GM21576 (cell line): ENCODE measurements around the gene ABLIM2.

ENCODE experiments used
- ATAC-seq: cut with Tn5 transposase; IDR thresholded peaks from one replicate; pipeline ENCODE4 v1.9.1; 2021; ENCODE audit warnings: mild to moderate bottlenecking, moderate library complexity; ENCODE audit not compliant: unreplicated experiment

Gene ABLIM2

GRCh38 chr4:8073206-8073863 lies 85.3 kb downstream of the ABLIM2 start:
- no peak for ATAC-seq

- ATAC-seq = no peak
Observed at GRCh38 chr4:8072235-8072968, 86.2 kb downstream of the ABLIM2 start.

GRCh38 chr4:8071766-8072165 lies 86.8 kb downstream of the ABLIM2 start:
- ATAC-seq = no peak

- no peak for ATAC-seq
Observed at GRCh38 chr4:8070736-8071718, 87.6 kb downstream of the ABLIM2 start.

- ATAC-seq = no peak
Observed at GRCh38 chr4:8069102-8069752, 89.4 kb downstream of the ABLIM2 start.

GRCh38 chr4:8067945-8068896 lies 90.4 kb downstream of the ABLIM2 start:
- no peak for ATAC-seq

GRCh38 chr4:8067274-8067936 lies 91.2 kb downstream of the ABLIM2 start:
- ATAC-seq = no peak

GRCh38 chr4:8066336-8066931 lies 92.2 kb downstream of the ABLIM2 start:
- ATAC-seq = no peak

GRCh38 chr4:8063974-8064563 lies 94.5 kb downstream of the ABLIM2 start:
- no peak for ATAC-seq

GRCh38 chr4:8061573-8061972 lies 97.0 kb downstream of the ABLIM2 start:
- ATAC-seq = no peak

GRCh38 chr4:8061145-8061544 lies 97.5 kb downstream of the ABLIM2 start:
- no peak for ATAC-seq

GRCh38 chr4:8060632-8061031 lies 98.0 kb downstream of the ABLIM2 start:
- ATAC-seq = no peak

GRCh38 chr4:8058031-8058479 lies 100.6 kb downstream of the ABLIM2 start:
- ATAC-seq = no peak

GRCh38 chr4:8055206-8055605 lies 103.4 kb downstream of the ABLIM2 start:
- no peak for ATAC-seq

- ATAC-seq = no peak
Observed at GRCh38 chr4:8053688-8054449, 104.7 kb downstream of the ABLIM2 start.

GRCh38 chr4:8052160-8052691 lies 106.4 kb downstream of the ABLIM2 start:
- no peak for ATAC-seq

- ATAC-seq = no peak
Observed at GRCh38 chr4:8051644-8052043, 107.0 kb downstream of the ABLIM2 start.
